Upper lobe of left lung (tissue), 4 donors: ENCODE data around the gene PSMD6.

Experiments
- CTCF ChIP-seq, 6 experiments: fragments of 450-650 bp in 4 of 6; fragments of 200-600 bp in 2 of 6; sonication (generic) in 2 of 6; IDR thresholded peaks; one replicate each; pipeline ENCODE4 v1.5.1; 2016 to 2019; ENCODE audit warnings: antibody characterized with exemption in 6 of 6
- POLR2AphosphoS5 ChIP-seq, 2 donors: sonication (generic); formaldehyde crosslinking; IDR thresholded peaks; one replicate each; pipeline ENCODE4 v1.5.1; 2017; ENCODE audit warnings: antibody characterized with exemption in 2 of 2

- TF ChIP-seq POLR2AphosphoS5 (IDR thresholded peaks at IDR 0.05) = no peak
- no peak for TF ChIP-seq CTCF (IDR thresholded peaks at IDR 0.05)
These were observed 30.3 kb upstream of the PSMD6 start for GRCh38 chr3:64053581-64053980.
